Activated CD4-positive, alpha-beta T cell treated with anti-CD3 and anti-CD28 coated beads for 24 hours (primary cell): ENCODE data around the gene ADARB1.

Experiments
- DNase-seq, 2 donors: peaks; one replicate each; pipeline ENCODE4 v3.0.0-alpha.2; 2020; ENCODE audit warnings: low read depth in 2 of 2

Gene ADARB1

GRCh38 chr21:45264146-45264911, 189.9 kb downstream of the ADARB1 start:
- DNase-seq, result no peak

- DNase-seq, result no peak
These were observed 190.6 kb downstream of the ADARB1 start for GRCh38 chr21:45264912-45265515.

GRCh38 chr21:45265721-45266517, 191.5 kb downstream of the ADARB1 start:
- DNase-seq, result no peak

- DNase-seq, result no peak
These were observed 192.4 kb downstream of the ADARB1 start for GRCh38 chr21:45266518-45267389.

GRCh38 chr21:45267390-45267760, 193.0 kb downstream of the ADARB1 start:
- no peak for DNase-seq

- no peak for DNase-seq
These were observed 195.5 kb downstream of the ADARB1 start for GRCh38 chr21:45269861-45270260.

GRCh38 chr21:45270306-45270821, 196.0 kb downstream of the ADARB1 start:
- no peak for DNase-seq
